K562 (cell line): ENCODE results near the gene PHYKPL. TPM values are rescaled to one million over a fixed set of nuclear protein-coding genes. Genes with fewer than 3 reads are reported as not detected.

Source experiments
- ATAC-seq: fragments of 200-7000 bp; cut with Tn5 transposase; 3 replicates; pipeline ENCODE4 v1.9.1; 2020; ENCODE audit warnings: moderate library complexity
- BruUV-seq: library from RNA; stranded (reverse); fragments of 400-500 nt; replicated peaks from 2 replicates; lab custom pipeline; 2021; lab: Mats Ljungman, UMichigan
- CTCF ChIA-PET: fragments of 300-600 bp; formaldehyde crosslinking; extraction: SDS; loops from one replicate; lab custom pipeline; 2021; ENCODE audit warnings: low intra/inter-chr PET ratio; lab: Yijun Ruan, JAX
- POLR2A ChIA-PET: fragments of 300-600, 350-650 bp; sonication (Branson Sonifier 250); formaldehyde crosslinking; extraction: SDS; loops from one replicate; lab custom pipeline; 2021; ENCODE audit warnings: antibody characterized with exemption, inconsistent platforms; lab: Yijun Ruan, JAX
- DNase-seq, 4 experiments: peaks; one replicate each; pipeline versions ENCODE4 v3.0.0 to v3.0.0-alpha.2; 2011 to 2018; ENCODE audit warnings: low spot score in 3 of 4, mixed read lengths in 3 of 4; ENCODE audit errors: extremely low read depth in 1 of 4
- FAIRE-seq: peaks from 2 replicates; lab custom pipeline; 2011; peaks lifted over from hg19 to GRCh38; lab: Jason Lieb, UNC
- H2AFZ ChIP-seq: 2 replicates; pipeline ENCODE4 v1.6.0; 2011; ENCODE audit warnings: low read depth, low read length, control low read depth, inconsistent platforms
- H3K27ac ChIP-seq: fragments of 200-600 bp; 3 replicates; pipeline ENCODE4 v1.8.0; 2011; ENCODE audit warnings: low read depth, mild to moderate bottlenecking, control low read depth, inconsistent platforms, low read length, moderate library complexity, mixed read lengths; ENCODE audit errors: extremely low read depth
- H3K27me3 ChIP-seq, 2 experiments: fragments of 300-600 bp in 1 of 2; 2 replicates in 1 of 2; 3 replicates in 1 of 2; pipeline versions ENCODE4 v1.6.0 to v1.8.0; 2011; ENCODE audit warnings: inconsistent platforms in 2 of 2, low read length in 2 of 2, mild to moderate bottlenecking in 1 of 2, mixed read lengths in 1 of 2, moderate library complexity in 1 of 2; ENCODE audit not compliant: control insufficient read depth in 2 of 2, insufficient read depth in 2 of 2
- H3K36me3 ChIP-seq: fragments of 300-600 bp; 3 replicates; pipeline ENCODE4 v1.8.0; 2011; ENCODE audit warnings: mild to moderate bottlenecking, low read length, inconsistent platforms; ENCODE audit not compliant: control insufficient read depth, insufficient read depth
- H3K4me1 ChIP-seq, 2 experiments: fragments of 200-600 bp in 1 of 2; replicated peaks in 1 of 2; 2 replicates in 1 of 2; 3 replicates in 1 of 2; pipeline versions ENCODE4 v1.5.1 to v1.8.0; 2011; ENCODE audit warnings: inconsistent platforms in 2 of 2, low read length in 2 of 2, mild to moderate bottlenecking in 1 of 2, mixed read lengths in 1 of 2, moderate library complexity in 1 of 2; ENCODE audit not compliant: control insufficient read depth in 2 of 2, insufficient read depth in 2 of 2
- H3K4me2 ChIP-seq: 2 replicates; pipeline ENCODE4 v1.6.1; 2011; ENCODE audit warnings: low read length, control low read depth, inconsistent platforms, mixed read lengths; ENCODE audit not compliant: insufficient read depth
- H3K4me3 ChIP-seq: fragments of 200-600 bp; sonication (generic), shearing (Covaris generic); 2 replicates; pipeline ENCODE4 v1.5.1; 2016; ENCODE audit warnings: control low read depth, inconsistent platforms
- H3K79me2 ChIP-seq: fragments of 200-600 bp; 3 replicates; pipeline ENCODE4 v1.8.0; 2011; ENCODE audit warnings: low read length, inconsistent platforms; ENCODE audit not compliant: control insufficient read depth, insufficient read depth
- H3K9ac ChIP-seq, 2 experiments: 2 replicates each; pipeline versions ENCODE4 v1.6.0 to v1.6.1; 2011; ENCODE audit warnings: low read depth in 2 of 2, low read length in 2 of 2, control low read depth in 1 of 2, inconsistent platforms in 1 of 2, mild to moderate bottlenecking in 1 of 2, mixed read lengths in 1 of 2; ENCODE audit not compliant: insufficient read depth in 1 of 2
- H3K9me1 ChIP-seq: one replicate; pipeline ENCODE4 v1.6.0; 2011; ENCODE audit warnings: inconsistent platforms, mild to moderate bottlenecking, low read length, moderate library complexity; ENCODE audit not compliant: control insufficient read depth, insufficient read depth
- H3K9me3 ChIP-seq: replicated peaks from 2 replicates; pipeline ENCODE4 v1.5.1; 2011; ENCODE audit warnings: low read depth, low read length, inconsistent platforms; ENCODE audit not compliant: control insufficient read depth, insufficient read depth
- H4K20me1 ChIP-seq: replicated peaks from 2 replicates; pipeline ENCODE4 v1.6.1; 2011; ENCODE audit warnings: low read length, inconsistent platforms, mixed read lengths; ENCODE audit not compliant: control insufficient read depth, insufficient read depth
- ATF7 ChIP-seq: fragments of 450-650 bp; IDR thresholded peaks from 2 replicates; pipeline ENCODE4 v1.7.1; 2014; ENCODE audit warnings: mild to moderate bottlenecking, moderate library complexity
- DNMT1 ChIP-seq: fragments of 450-650 bp; IDR thresholded peaks from 2 replicates; pipeline ENCODE4 v1.6.1; 2016; ENCODE audit warnings: antibody characterized with exemption, mild to moderate bottlenecking
- EHMT2 ChIP-seq: fragments of 450-650 bp; IDR thresholded peaks from 2 replicates; pipeline ENCODE4 v1.6.1; 2018; ENCODE audit warnings: antibody characterized with exemption
- JUND ChIP-seq, 2 experiments: IDR thresholded peaks; 2 replicates in 1 of 2; 3 replicates in 1 of 2; pipeline ENCODE4 v1.6.1; 2011; ENCODE audit warnings: borderline replicate concordance in 2 of 2, low read depth in 2 of 2, low read length in 2 of 2, improper control_type of control experiment in 1 of 2, missing biosample characterization in 1 of 2, missing genetic modification characterization in 1 of 2, missing genetic modification reagents in 1 of 2
- MTA3 ChIP-seq: fragments of 450-650 bp; formaldehyde crosslinking; IDR thresholded peaks from 2 replicates; pipeline ENCODE4 v1.6.1; 2017; ENCODE audit warnings: mild to moderate bottlenecking, borderline replicate concordance
- MYC ChIP-seq, 2 experiments: fragments of 250-450 bp in 1 of 2; sonication (Bioruptor Pico) in 1 of 2; IDR thresholded peaks; 2 replicates each; pipeline versions ENCODE4 v1.5.1 to v1.6.1; 2012 to 2021; ENCODE audit warnings: low read depth in 2 of 2, borderline replicate concordance in 1 of 2, improper control_type of control experiment in 1 of 2, low read length in 1 of 2, mild to moderate bottlenecking in 1 of 2, moderate library complexity in 1 of 2
- PREB ChIP-seq: sonication (generic); formaldehyde crosslinking; IDR thresholded peaks from 2 replicates; pipeline ENCODE4 v1.8.1; 2023; ENCODE audit warnings: mild to moderate bottlenecking, missing genetic modification reagents
- ZEB2 ChIP-seq: fragments of 450-650 bp; IDR thresholded peaks from 2 replicates; pipeline ENCODE4 v1.6.1; 2016
- WGBS: fragments of 100-300 bp; shearing (Covaris generic); methylation state at CpG from one replicate; pipeline ENCODE4 v1.1.6; 2016; ENCODE audit warnings: low coverage, mixed read lengths; ENCODE audit not compliant: insufficient coverage; ENCODE audit errors: missing lambda C conversion rate; 5-methylcytosine and 5-hydroxymethylcytosine counted together
- in situ Hi-C: fragments of 300-500 bp; cut with MboI; formaldehyde crosslinking; loops from 4 replicates; pipeline ENCODE4 v1.15.0; 2018; ENCODE audit warnings: inconsistent platforms, mixed read lengths
- intact Hi-C: fragments of 100-400 bp; cut with micrococcal nuclease; formaldehyde crosslinking; loops from 2 replicates; pipeline ENCODE4 v1.14.2; 2022
- polyA plus RNA-seq, 8 experiments: library from polyadenylated mRNA; depleted of rRNA in 4 of 8; stranded (reverse) in 5 of 8; unstranded in 3 of 8; fragments of >200 nt; fragmentation: Nextera tagmentation in 2 of 8; fragmentation: Illumina TruSeq in 1 of 8; extraction: Ambion mirVana in 2 of 8; extraction: Trizol in 1 of 8; gene quantifications; 2 replicates each; pipeline versions ENCODE4 v1.2.1 to v1.2.3, GENCODE V29; 2011 to 2014; ENCODE audit warnings: inconsistent platforms in 1 of 8, missing spikeins in 1 of 8
- total RNA-seq, 7 experiments: library from RNA; depleted of rRNA in 6 of 7; stranded (reverse); fragments of >200 nt in 6 of 7; fragmentation: Illumina TruSeq in 2 of 7; extraction: Trizol in 2 of 7; gene quantifications; 2 replicates each; pipeline versions ENCODE4 v1.2.1 to v1.2.3, GENCODE V29; 2011 to 2021; ENCODE audit warnings: low replicate concordance in 1 of 7

Gene PHYKPL
- total and polyA plus RNA-seq, 9 of the 15 experiments (the other 6 are each of a cell fraction or from before 2014, with no cell fraction given): 4.7 to 34.7 (median 18.6) TPM

GRCh38 chr5:178246624-178247279, 14.2 kb upstream of the PHYKPL start:
- Histone ChIP-seq H2AFZ (no peak overlapping the region), H3K79me2 (no peaks in the 10 kb centered on the region), H3K27me3 (peaks cover 14 to 55% of the 10 kb centered on the region in 2 experiments; a peak in 3 of 5 replicates), H3K36me3 (no peaks in the 10 kb centered on the region), H3K27ac (no peak overlapping the region), H3K9me3 (no peaks in the 10 kb centered on the region), H3K4me1 (peaks cover 0 to 8% of the 10 kb centered on the region in 2 experiments; a peak in 2 of 5 replicates), H4K20me1 (no peaks in the 10 kb centered on the region; the same call in 1 of the 2 replicates), H3K9me1 (no peaks in the 10 kb centered on the region), H3K4me3 (no peak overlapping the region), H3K9ac (no peak overlapping the region; a peak in 1 of 4 replicates), H3K4me2 (no peak overlapping the region)
- in situ Hi-C loops: no loop called here
- ChIA-PET CTCF (no interaction called here), POLR2A (no interaction called here)
- ATAC-seq (no peak; the same call in 2 of the 3 replicates), FAIRE-seq (no peak), DNase-seq (no peak)
- intact Hi-C loops: no loop called here
- 10% methylated on average over 12 of the region's 15 CpGs for WGBS
- TF ChIP-seq EHMT2 (no peak), JUND (IDR thresholded peaks at IDR 0.05; ENCODE audit: borderline replicate concordance, low read depth, low read length) (no peak), JUND (tag; IDR thresholded peaks at IDR 0.05; ENCODE audit: borderline replicate concordance, low read depth, low read length) (no peak), ATF7 (no peak), ZEB2 (no peak), MYC (IDR thresholded peaks at IDR 0.05; ENCODE audit: low read depth, low read length) (no peak), MYC (CRISPR knock-in tag; IDR thresholded peaks at IDR 0.05; ENCODE audit: borderline replicate concordance, low read depth) (no peak), MTA3 (no peak), DNMT1 (no peak), PREB (CRISPR knock-in tag) (no peak)
- BruUV-seq: no TSS peak
